ENCODE measurements around the gene CLGN. TPM values are rescaled to one million over a fixed set of nuclear protein-coding genes. Genes with fewer than 3 reads are reported as not detected.

The CLGN gene
- total and polyA plus RNA-seq, 2 of the 13 experiments (the other 11 are each of a cell fraction or from before 2014, with no cell fraction given): 7.2 to 17.0 TPM

GRCh38 chr4:140406292-140406691 is 21.2 kb downstream of the CLGN start:
- H3K9me3 ChIP-seq (ENCODE audit: low read length): no peaks in the 10 kb centered on the region
- FAIRE-seq (no peak), ATAC-seq (no peak), DNase-seq (ENCODE audit: low spot score) (no peak)
- H3K4me3 ChIP-seq (replicated peaks in 1 of 3; ENCODE audit: insufficient read depth in 1 of 3, low read depth in 2 of 3, low read length in 3 of 3): no peak overlapping the region
- H2AFZ ChIP-seq (ENCODE audit: low read length): no peak overlapping the region
- no peaks in the 10 kb centered on the region for H3K4me1 ChIP-seq (ENCODE audit: insufficient read depth, low read length)
- H3K4me2 ChIP-seq (ENCODE audit: low read depth, low read length): no peak overlapping the region
- peaks cover 0 to 4% of the 10 kb centered on the region in 2 experiments; a peak in 1 of 5 replicates for H3K36me3 ChIP-seq (replicated peaks in 1 of 2; ENCODE audit: control insufficient read depth in 1 of 2, insufficient read depth in 2 of 2, low read length in 2 of 2)
- intact Hi-C loops (cut with micrococcal nuclease; ENCODE audit: unreplicated experiment) (no loop called here), in situ Hi-C loops (cut with HindIII; ENCODE audit: extremely low pct_ligation_motif_present, low pct_unique_long_range_greater_than_20kb) (no loop called here)
- ChIA-PET CTCF (ENCODE audit: low intra/inter-chr PET ratio, low total read pairs) (no interaction called here), POLR2A (no interaction called here)
- H4K20me1 ChIP-seq (ENCODE audit: insufficient read depth, low read length): no peaks in the 10 kb centered on the region
- H3K27me3 ChIP-seq (ENCODE audit: control insufficient read depth in 1 of 2, insufficient read depth in 2 of 2, low read length in 2 of 2): no peaks in the 10 kb centered on the region
- no TSS peak for BruUV-seq (replicated peaks)
- no peak overlapping the region for H3K27ac ChIP-seq (ENCODE audit: extremely low read length, insufficient read depth, low read length)
- TF ChIP-seq CEBPG (CRISPR knock-in tag; IDR thresholded peaks at IDR 0.05) (no peak), THYN1 (CRISPR knock-in tag; IDR thresholded peaks at IDR 0.05; ENCODE audit: borderline replicate concordance, low read depth) (no peak), ZNF383 (CRISPR knock-in tag; IDR thresholded peaks at IDR 0.05; ENCODE audit: borderline replicate concordance) (no peak), NFYC (CRISPR knock-in tag; IDR thresholded peaks at IDR 0.05) (no peak), DMAP1 (CRISPR knock-in tag; IDR thresholded peaks at IDR 0.05) (no peak), ZNF138 (CRISPR knock-in tag; IDR thresholded peaks at IDR 0.05; ENCODE audit: low read depth) (no peak), NCOA5 (CRISPR knock-in tag; IDR thresholded peaks at IDR 0.05) (no peak), STAT6 (CRISPR knock-in tag; IDR thresholded peaks at IDR 0.05; ENCODE audit: borderline replicate concordance) (no peak), NCOA1 (CRISPR knock-in tag; IDR thresholded peaks at IDR 0.05) (no peak)
- H3K79me2 ChIP-seq (ENCODE audit: insufficient read depth, low read length): no peaks in the 10 kb centered on the region
- no peak overlapping the region for H3K9ac ChIP-seq (ENCODE audit: insufficient read depth, low read depth, low read length)
